ENCODE results near the gene MBD2. TPM values are rescaled to one million over a fixed set of nuclear protein-coding genes. Genes with fewer than 3 reads are reported as not detected.

The MBD2 gene
- total RNA-seq, 1 experiment from 2014 or later, result 79.1 TPM

- Histone ChIP-seq H3K4me1 (ENCODE audit: control insufficient read depth in 1 of 2, insufficient read depth in 2 of 2, low read length in 2 of 2) (peaks cover 4 to 10% of the 10 kb centered on the region in 2 experiments; a peak in 3 of 4 replicates), H3K27ac (ENCODE audit: low read depth, low read length) (no peak overlapping the region), H4K20me1 (ENCODE audit: insufficient read depth) (no peaks in the 10 kb centered on the region), H3K9me2 (ENCODE audit: insufficient read depth) (no peaks in the 10 kb centered on the region), H3K4me3 (replicated peaks in 1 of 2; ENCODE audit: low read depth in 1 of 2, low read length in 2 of 2) (no peak overlapping the region), H3K79me2 (ENCODE audit: insufficient read depth, low read length) (no peaks in the 10 kb centered on the region), H3K9ac (ENCODE audit: low read length) (no peak overlapping the region), H3K27me3 (ENCODE audit: insufficient read depth, low read length) (no peaks in the 10 kb centered on the region), H3K36me3 (ENCODE audit: control insufficient read depth in 1 of 2, insufficient read depth in 2 of 2, low read length in 2 of 2) (no peaks in the 10 kb centered on the region), H3K9me3 (ENCODE audit: control insufficient read depth in 1 of 2, insufficient read depth in 1 of 2, low read depth in 1 of 2, low read length in 2 of 2) (no peaks in the 10 kb centered on the region), H2AFZ (ENCODE audit: low read depth, low read length, poor library complexity, severe bottlenecking) (no peak overlapping the region), H3K4me2 (ENCODE audit: low read length) (no peak overlapping the region)
- RAD21 ChIA-PET (ENCODE audit: low non-redundant PET in 1 of 2, low total read pairs in 2 of 2, uncharacterized antibody in 2 of 2, unreplicated experiment in 2 of 2), result no interaction called here
- BruUV-seq (replicated peaks), result no TSS peak
- POLR2A ChIA-PET, result no interaction called here
- no peak for DNase-seq (ENCODE audit: low read depth, low spot score)
- ATAC-seq, result no peak
- CTCF ChIA-PET, result no interaction called here
- TF ChIP-seq JUND (IDR thresholded peaks at IDR 0.05) (no peak), CBX3 (IDR thresholded peaks at IDR 0.05; ENCODE audit: low read depth) (no peak), SIN3A (IDR thresholded peaks at IDR 0.05; ENCODE audit: low read depth) (no peak), EGR1 (IDR thresholded peaks at IDR 0.05; ENCODE audit: low read depth) (no peak), REST (IDR thresholded peaks at IDR 0.05; ENCODE audit: low read depth) (no peak), ELF1 (IDR thresholded peaks at IDR 0.05; ENCODE audit: borderline replicate concordance, low read depth) (no peak), ATF3 (IDR thresholded peaks at IDR 0.05) (no peak), CEBPB (IDR thresholded peaks at IDR 0.05; ENCODE audit: low read depth) (no peak), TCF7L2 (IDR thresholded peaks at IDR 0.05; ENCODE audit: borderline replicate concordance, extremely low read depth, insufficient read depth, insufficient read length) (no peak), MAX (IDR thresholded peaks at IDR 0.05) (no peak)
- intact Hi-C loops (cut with micrococcal nuclease), result no loop called here
Observed at GRCh38 chr18:54261894-54262293, 37.4 kb upstream of the MBD2 start.

All from HCT116 (cell line).